ENCODE data around the gene RFNG. TPM values are rescaled to one million over a fixed set of nuclear protein-coding genes. Genes with fewer than 3 reads are reported as not detected.

RFNG gene
- total and polyA plus RNA-seq, 2 of the 4 experiments (the other 2 are of a cell fraction), result 6.8 to 47.3 TPM

DNA sequence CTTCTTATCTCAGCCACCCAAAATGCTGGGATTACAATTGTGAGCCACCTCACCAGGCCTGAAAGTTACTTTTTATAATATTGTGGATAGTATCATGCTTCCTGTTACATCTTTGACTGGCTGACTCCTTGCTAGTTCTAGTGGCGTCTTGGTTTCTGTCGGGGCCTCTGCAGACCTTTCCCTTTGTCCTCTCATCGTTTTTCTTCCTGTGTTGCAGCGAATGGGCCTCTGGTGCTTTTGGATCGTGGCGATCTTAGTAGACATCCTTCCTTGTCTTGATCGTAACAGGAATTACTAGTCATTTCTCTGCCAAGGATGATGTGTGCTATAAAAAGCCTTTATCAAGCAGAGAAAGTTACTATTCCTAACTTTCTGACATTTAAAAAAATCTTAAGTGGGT, 53.4 kb downstream of the RFNG start:
- TSS peak; percentile 22 for BruUV-seq (replicated peaks)
- no peak overlapping the region for H3K23ac ChIP-seq (ENCODE audit: low read depth, low read length)
- H3K56ac ChIP-seq (ENCODE audit: extremely low read depth, insufficient read depth, low read length), result no peak overlapping the region
- H2AK9ac ChIP-seq (replicated peaks; ENCODE audit: low read depth, low read length, poor library complexity), result no peak overlapping the region
- no peak overlapping the region for H2AFZ ChIP-seq (replicated peaks; ENCODE audit: low read length, poor library complexity)
- H3K27ac ChIP-seq (ENCODE audit: insufficient read depth, low read length), result no peak overlapping the region
- H4K91ac ChIP-seq (ENCODE audit: insufficient read depth, low read depth, low read length), result no peak overlapping the region
- no peak overlapping the region for H3K14ac ChIP-seq (replicated peaks; ENCODE audit: low read depth, low read length)
- H3K27me3 ChIP-seq (ENCODE audit: control insufficient read depth, insufficient read depth, low read length), result no peaks in the 10 kb centered on the region
- no peak overlapping the region for H3K18ac ChIP-seq (ENCODE audit: low read depth, low read length)
- H3K4ac ChIP-seq (ENCODE audit: low read depth, low read length), result no peak overlapping the region
- H4K8ac ChIP-seq (ENCODE audit: low read depth in 2 of 2, low read length in 2 of 2), result no peak overlapping the region
- no peak overlapping the region for H2BK15ac ChIP-seq (ENCODE audit: low read depth, low read length)
- peaks cover under 1% of the 10 kb centered on the region; the same call in 1 of the 2 replicates for H4K20me1 ChIP-seq (ENCODE audit: insufficient read depth, low read length)
- no peaks in the 10 kb centered on the region for H3K9me3 ChIP-seq (ENCODE audit: control insufficient read depth, insufficient read depth, low read length)
- no peak overlapping the region for H3K4me3 ChIP-seq (ENCODE audit: insufficient read depth, low read depth, low read length)
- dilution Hi-C loops (cut with HindIII; ENCODE audit: low sequenced_read_pairs, unreplicated experiment), result no loop called here
- CTCF ChIA-PET, result no interaction called here
- no peak overlapping the region for H3K9ac ChIP-seq (ENCODE audit: low read depth, low read length)
- 70% methylated on average over 2 of the region's 7 CpGs; no CpG with 5 or more reads in 1 of the 2 experiments for WGBS, 2 experiments (ENCODE audit: extremely low coverage in 2 of 2, insufficient read length in 1 of 2)
- in situ Hi-C loops (cut with MboI; ENCODE audit: low sequenced_read_pairs), result no loop called here
- no peak overlapping the region for H2AK5ac ChIP-seq (ENCODE audit: low read depth, low read length)
- ATAC-seq (ENCODE audit: low read depth), result no peak
- H3K9me1 ChIP-seq (ENCODE audit: insufficient read depth, low read length), result peaks cover 5% of the 10 kb centered on the region; the same call in 1 of the 2 replicates
- H3K4me2 ChIP-seq (ENCODE audit: low read depth, low read length), result no peak overlapping the region
- H3K4me1 ChIP-seq (ENCODE audit: control insufficient read depth, insufficient read depth, low read length), result peaks cover 5% of the 10 kb centered on the region
- H4K5ac ChIP-seq (ENCODE audit: low read depth, low read length), result no peak overlapping the region
- H3K79me1 ChIP-seq (ENCODE audit: low read depth in 1 of 2, low read length in 2 of 2), result peaks cover 5 to 17% of the 10 kb centered on the region in 2 experiments; a peak in 2 of 4 replicates
- intact Hi-C loops (cut with micrococcal nuclease), result no loop called here
- peaks cover 8% of the 10 kb centered on the region; the same call in 1 of the 2 replicates for H3K36me3 ChIP-seq (ENCODE audit: control insufficient read depth, insufficient read depth, low read length)
- H2BK120ac ChIP-seq (ENCODE audit: low read depth, low read length), result no peak overlapping the region
- DNase-seq, result no peak
- H2BK20ac ChIP-seq (ENCODE audit: low read depth, low read length), result no peak overlapping the region
- H2BK5ac ChIP-seq (ENCODE audit: low read depth, low read length, poor library complexity, severe bottlenecking), result no peak overlapping the region
- POLR2A ChIA-PET (ENCODE audit: unreplicated experiment), result no interaction called here
- TF ChIP-seq RFX5 (IDR thresholded peaks at IDR 0.05; ENCODE audit: low read depth, low read length), result no peak
- TF ChIP-seq RAD21 (IDR thresholded peaks at IDR 0.05; ENCODE audit: low read length), result no peak
- no peak for TF ChIP-seq RCOR1 (IDR thresholded peaks at IDR 0.05; ENCODE audit: insufficient replicate concordance, low read length)

Other genes starting within 250 kb of the RFNG start
- not detected in 2 replicates for gene GCGR, start 247.7 kb downstream of the RFNG start, total RNA-seq (2012; rRNA removed)
- gene GCGR, start 247.7 kb downstream of the RFNG start, polyA plus RNA-seq (2012; rRNA removed), result not detected in 2 replicates
- gene MCRIP1, start 218.5 kb downstream of the RFNG start, total RNA-seq (2012; rRNA removed), result 56.5 and 58.9 TPM in 2 replicates
- gene MCRIP1, start 218.5 kb downstream of the RFNG start, polyA plus RNA-seq (2012; rRNA removed), result 164 and 196 TPM in 2 replicates
- gene PPP1R27, start 216.8 kb downstream of the RFNG start, total RNA-seq (2012; rRNA removed), result not detected in 2 replicates
- 0.20 and 0.21 TPM in 2 replicates for gene PPP1R27, start 216.8 kb downstream of the RFNG start, polyA plus RNA-seq (2012; rRNA removed)
- gene P4HB, start 191.3 kb downstream of the RFNG start, total RNA-seq (2012; rRNA removed), result 917 and 932 TPM in 2 replicates
- gene P4HB, start 191.3 kb downstream of the RFNG start, polyA plus RNA-seq (2012; rRNA removed), result 530 and 599 TPM in 2 replicates
- 62.7 and 77.2 TPM in 2 replicates for gene ARHGDIA, start 180.5 kb downstream of the RFNG start, total RNA-seq (2012; rRNA removed)
- 324 and 362 TPM in 2 replicates for gene ARHGDIA, start 180.5 kb downstream of the RFNG start, polyA plus RNA-seq (2012; rRNA removed)
- 144 and 159 TPM in 2 replicates for gene ALYREF, start 160.2 kb downstream of the RFNG start, total RNA-seq (2012; rRNA removed)
- gene ALYREF, start 160.2 kb downstream of the RFNG start, polyA plus RNA-seq (2012; rRNA removed), result 88.6 and 112 TPM in 2 replicates
- gene ANAPC11, start 160.1 kb downstream of the RFNG start, total RNA-seq (2012; rRNA removed), result 183 and 242 TPM in 2 replicates
- 387 and 508 TPM in 2 replicates for gene ANAPC11, start 160.1 kb downstream of the RFNG start, polyA plus RNA-seq (2012; rRNA removed)
- under 0.01 TPM in 1 of 2 replicates, not detected in the other for gene NPB, start 149.6 kb downstream of the RFNG start, total RNA-seq (2012; rRNA removed)
- 0.51 and 1.2 TPM in 2 replicates for gene NPB, start 149.6 kb downstream of the RFNG start, polyA plus RNA-seq (2012; rRNA removed)
- 31.9 and 37.3 TPM in 2 replicates for gene PCYT2, start 140.4 kb downstream of the RFNG start, total RNA-seq (2012; rRNA removed)
- 38.5 and 43.0 TPM in 2 replicates for gene PCYT2, start 140.4 kb downstream of the RFNG start, polyA plus RNA-seq (2012; rRNA removed)
- 13.9 and 14.5 TPM in 2 replicates for gene SIRT7, start 133.6 kb downstream of the RFNG start, total RNA-seq (2012; rRNA removed)
- gene SIRT7, start 133.6 kb downstream of the RFNG start, polyA plus RNA-seq (2012; rRNA removed), result 19.8 and 20.5 TPM in 2 replicates
- 6.1 and 6.4 TPM in 2 replicates for gene MAFG, start 124.1 kb downstream of the RFNG start, total RNA-seq (2012; rRNA removed)
- gene MAFG, start 124.1 kb downstream of the RFNG start, polyA plus RNA-seq (2012; rRNA removed), result 14.3 and 15.4 TPM in 2 replicates
- gene PYCR1, start 114.5 kb downstream of the RFNG start, total RNA-seq (2012; rRNA removed), result 95.0 and 115 TPM in 2 replicates
- 177 and 181 TPM in 2 replicates for gene PYCR1, start 114.5 kb downstream of the RFNG start, polyA plus RNA-seq (2012; rRNA removed)
- not detected in 2 replicates for gene MYADML2, start 104.6 kb downstream of the RFNG start, total RNA-seq (2012; rRNA removed)
- gene MYADML2, start 104.6 kb downstream of the RFNG start, polyA plus RNA-seq (2012; rRNA removed), result not detected in 2 replicates
- gene NOTUM, start 90.6 kb downstream of the RFNG start, total RNA-seq (2012; rRNA removed), result not detected in 2 replicates
- 0.05 and 0.06 TPM in 2 replicates for gene NOTUM, start 90.6 kb downstream of the RFNG start, polyA plus RNA-seq (2012; rRNA removed)
- 7.2 and 8.3 TPM in 2 replicates for gene ASPSCR1, start 74.2 kb downstream of the RFNG start, total RNA-seq (2012; rRNA removed)
- 17.2 and 26.0 TPM in 2 replicates for gene ASPSCR1, start 74.2 kb downstream of the RFNG start, polyA plus RNA-seq (2012; rRNA removed)
- gene CENPX, start 28.9 kb downstream of the RFNG start, total RNA-seq (2012; rRNA removed), result 44.8 and 45.3 TPM in 2 replicates
- gene CENPX, start 28.9 kb downstream of the RFNG start, polyA plus RNA-seq (2012; rRNA removed), result 86.8 and 100 TPM in 2 replicates
- 7.2 and 7.8 TPM in 2 replicates for gene LRRC45, start 28.5 kb downstream of the RFNG start, total RNA-seq (2012; rRNA removed)
- gene LRRC45, start 28.5 kb downstream of the RFNG start, polyA plus RNA-seq (2012; rRNA removed), result 10.2 and 10.9 TPM in 2 replicates
- gene RAC3, start 20.1 kb downstream of the RFNG start, total RNA-seq (2012; rRNA removed), result 5.7 and 7.2 TPM in 2 replicates
- gene RAC3, start 20.1 kb downstream of the RFNG start, polyA plus RNA-seq (2012; rRNA removed), result 23.4 and 32.0 TPM in 2 replicates
- gene DCXR, start 14.1 kb downstream of the RFNG start, total RNA-seq (2012; rRNA removed), result 36.6 and 36.9 TPM in 2 replicates
- gene DCXR, start 14.1 kb downstream of the RFNG start, polyA plus RNA-seq (2012; rRNA removed), result 129 and 139 TPM in 2 replicates
- gene GPS1, start 87 bp upstream of the RFNG start, total RNA-seq (2012; rRNA removed), result 177 and 181 TPM in 2 replicates
- gene GPS1, start 87 bp upstream of the RFNG start, polyA plus RNA-seq (2012; rRNA removed), result 157 and 168 TPM in 2 replicates
- 26.9 and 29.0 TPM in 2 replicates for gene DUS1L, start 14.0 kb upstream of the RFNG start, total RNA-seq (2012; rRNA removed)
- gene DUS1L, start 14.0 kb upstream of the RFNG start, polyA plus RNA-seq (2012; rRNA removed), result 76.9 and 95.3 TPM in 2 replicates
- gene FASN, start 46.4 kb upstream of the RFNG start, total RNA-seq (2012; rRNA removed), result 12.4 and 15.3 TPM in 2 replicates
- 56.0 and 68.5 TPM in 2 replicates for gene FASN, start 46.4 kb upstream of the RFNG start, polyA plus RNA-seq (2012; rRNA removed)
- gene CCDC57, start 161.0 kb upstream of the RFNG start, total RNA-seq (2012; rRNA removed), result 6.9 and 7.3 TPM in 2 replicates
- gene CCDC57, start 161.0 kb upstream of the RFNG start, polyA plus RNA-seq (2012; rRNA removed), result 31.3 and 32.4 TPM in 2 replicates
- 49.1 and 49.7 TPM in 2 replicates for gene SLC16A3, start 177.2 kb upstream of the RFNG start, total RNA-seq (2012; rRNA removed)
- 181 and 204 TPM in 2 replicates for gene SLC16A3, start 177.2 kb upstream of the RFNG start, polyA plus RNA-seq (2012; rRNA removed)
- gene CSNK1D, start 221.9 kb upstream of the RFNG start, total RNA-seq (2012; rRNA removed), result 38.3 and 47.1 TPM in 2 replicates
- 144 and 186 TPM in 2 replicates for gene CSNK1D, start 221.9 kb upstream of the RFNG start, polyA plus RNA-seq (2012; rRNA removed)